NCI-H187 treated with DMSO at 0.1 percent for 48 hours (cell line): ENCODE results near the gene RUNX1.

Experiments
- DNase-seq: peaks from one replicate; lab custom pipeline; 2025; lab: John Stamatoyannopoulos, UW

The RUNX1 gene

GRCh38 chr21:34923626-34924025 is 125.5 kb downstream of the RUNX1 start:
- DNase-seq, result no peak

DNA sequence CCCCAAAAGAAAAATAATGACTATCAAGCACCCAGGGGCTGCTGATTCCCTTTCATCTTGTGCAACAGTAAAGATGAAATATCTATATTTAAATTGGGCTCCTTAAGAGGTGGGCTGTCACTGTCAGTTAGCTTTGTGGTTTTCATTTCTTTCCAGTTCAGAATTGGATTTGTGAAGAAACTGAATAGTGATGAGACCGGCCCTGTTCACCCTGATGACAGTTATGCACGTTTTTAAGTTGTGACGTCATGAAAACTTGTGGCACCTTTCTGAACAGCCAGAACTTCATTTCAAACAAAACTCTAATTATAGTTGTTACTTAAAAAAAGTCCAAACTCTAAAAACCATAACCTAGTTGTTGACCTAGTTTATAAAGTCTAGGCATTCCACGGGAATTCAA is 125.9 kb downstream of the RUNX1 start:
- DNase-seq, result no peak

DNA sequence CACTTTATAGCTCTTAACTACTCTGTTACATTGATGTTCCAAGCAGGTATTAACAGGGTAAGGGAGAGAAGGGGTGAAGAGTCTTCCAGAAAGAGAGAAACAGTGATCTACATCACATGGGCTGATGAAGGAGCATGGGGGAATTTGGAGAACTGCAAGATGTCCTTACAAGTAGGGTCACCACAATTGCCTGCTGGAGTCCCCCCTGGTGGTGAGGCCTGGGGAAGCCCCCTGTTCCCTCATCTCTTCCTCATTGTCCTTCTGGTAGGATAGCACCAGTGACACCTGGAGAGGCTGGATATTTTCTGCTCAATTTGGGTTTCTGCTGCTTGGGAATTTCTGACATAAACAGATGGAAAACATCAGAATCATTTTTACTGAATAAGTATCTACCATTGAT is 126.6 kb downstream of the RUNX1 start:
- DNase-seq, result no peak

GRCh38 chr21:34921151-34921550 is 128.0 kb downstream of the RUNX1 start:
- no peak for DNase-seq

- no peak for DNase-seq
Measured at GRCh38 chr21:34919406-34919805, 129.7 kb downstream of the RUNX1 start.

DNA sequence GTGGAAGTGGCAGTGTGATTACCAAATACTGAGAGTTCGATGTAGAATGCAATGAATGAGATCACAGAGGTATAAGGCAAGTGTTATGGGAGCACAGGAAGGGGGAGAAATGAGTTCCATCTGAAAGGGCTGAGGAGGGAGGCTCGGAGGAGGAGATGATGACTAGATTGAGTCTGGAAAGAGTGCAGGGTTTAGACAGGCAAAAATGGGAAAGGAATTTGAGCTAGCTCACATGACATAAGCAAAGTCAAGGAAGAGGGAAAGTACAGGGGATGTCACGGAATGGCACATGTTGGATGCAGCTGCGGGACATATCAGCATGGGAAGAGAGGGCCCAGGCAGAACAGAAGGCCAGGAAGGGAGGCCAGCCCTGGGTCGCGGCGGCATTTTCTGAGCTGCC is 132.7 kb downstream of the RUNX1 start:
- no peak for DNase-seq

GRCh38 chr21:34915364-34915841 is 133.7 kb downstream of the RUNX1 start:
- DNase-seq, result no peak

DNA sequence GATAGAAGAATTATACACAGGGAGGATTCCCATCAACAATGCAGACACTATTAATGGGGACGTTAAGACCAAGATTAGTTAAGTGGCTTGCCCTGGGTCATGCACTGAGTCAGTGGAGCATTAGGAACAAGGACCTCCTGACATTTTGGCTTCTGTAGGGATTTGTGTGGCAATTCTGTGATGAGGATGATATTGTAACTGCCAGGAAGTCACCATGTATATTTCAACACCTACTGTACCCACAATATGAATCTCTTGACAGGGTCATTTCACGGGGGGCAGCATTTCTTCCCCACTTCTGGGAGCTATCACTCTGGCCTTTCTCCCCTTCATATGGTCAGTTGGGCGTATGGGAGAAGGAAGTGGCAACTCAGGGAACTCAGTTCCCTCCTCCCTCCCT is 134.9 kb downstream of the RUNX1 start:
- no peak for DNase-seq

- DNase-seq, result no peak
Measured at GRCh38 chr21:34913811-34914210, 135.3 kb downstream of the RUNX1 start.

DNA sequence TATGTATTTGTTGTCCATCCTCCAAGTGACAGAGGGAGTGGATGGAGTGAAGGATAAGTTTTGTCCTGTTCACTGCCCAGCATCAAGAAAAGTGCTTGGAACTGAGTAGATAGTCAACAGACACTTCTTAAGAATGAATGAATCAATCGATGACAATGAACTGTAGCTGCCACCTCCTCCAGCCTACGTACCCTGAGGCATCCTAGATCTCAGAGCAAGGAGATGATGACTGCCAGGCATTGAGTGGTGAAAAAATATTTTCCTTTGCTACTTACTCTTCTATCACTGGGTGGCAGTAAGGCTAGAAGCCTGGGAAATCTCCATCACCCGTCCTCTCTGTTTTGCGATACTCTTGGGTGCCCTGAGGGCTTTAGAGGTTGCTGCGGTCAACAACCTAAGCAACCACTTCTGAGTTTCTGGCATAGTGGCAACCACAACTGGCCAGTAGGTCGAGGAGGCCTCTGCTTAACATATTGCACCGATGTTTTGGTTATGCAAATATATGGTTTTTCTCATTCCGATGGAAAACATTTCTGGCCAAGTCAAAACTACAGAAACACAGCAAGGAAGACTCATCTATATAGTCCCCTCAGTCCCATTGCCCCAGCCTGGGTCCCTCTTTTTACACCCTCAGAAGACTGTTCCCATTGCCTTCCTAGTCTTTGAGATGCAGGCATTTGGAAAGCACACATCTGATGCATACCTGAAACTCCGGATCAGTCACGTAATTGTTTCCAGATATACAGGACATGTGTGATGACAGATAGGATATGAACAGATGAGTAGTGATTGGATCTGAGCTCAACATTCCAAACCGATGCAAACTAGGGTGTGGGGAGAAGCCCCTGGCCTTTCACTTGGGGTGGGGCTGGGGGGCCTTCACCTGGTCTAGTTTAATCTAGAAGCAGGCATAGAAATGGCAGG is 136.8 kb downstream of the RUNX1 start:
- no peak for DNase-seq

DNA sequence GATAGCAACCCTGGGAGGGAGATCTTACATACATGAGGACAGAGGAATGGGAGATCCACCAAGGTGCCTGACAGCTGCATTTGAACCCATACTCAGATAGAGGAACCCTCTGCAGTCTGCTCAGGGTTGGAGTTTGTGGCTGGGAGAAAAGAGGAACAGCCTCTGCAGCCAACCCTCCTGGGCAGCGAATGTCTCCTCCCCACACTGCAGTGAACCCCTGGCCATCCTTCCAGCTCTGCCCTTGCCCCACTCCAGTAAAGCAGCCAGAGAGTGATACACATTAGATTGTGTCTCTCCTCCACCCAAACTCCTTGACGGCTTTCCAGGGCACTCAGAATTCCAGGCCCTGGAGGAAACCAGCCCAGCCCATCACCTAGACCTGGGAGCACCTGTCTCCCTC is 137.7 kb downstream of the RUNX1 start:
- no peak for DNase-seq

DNA sequence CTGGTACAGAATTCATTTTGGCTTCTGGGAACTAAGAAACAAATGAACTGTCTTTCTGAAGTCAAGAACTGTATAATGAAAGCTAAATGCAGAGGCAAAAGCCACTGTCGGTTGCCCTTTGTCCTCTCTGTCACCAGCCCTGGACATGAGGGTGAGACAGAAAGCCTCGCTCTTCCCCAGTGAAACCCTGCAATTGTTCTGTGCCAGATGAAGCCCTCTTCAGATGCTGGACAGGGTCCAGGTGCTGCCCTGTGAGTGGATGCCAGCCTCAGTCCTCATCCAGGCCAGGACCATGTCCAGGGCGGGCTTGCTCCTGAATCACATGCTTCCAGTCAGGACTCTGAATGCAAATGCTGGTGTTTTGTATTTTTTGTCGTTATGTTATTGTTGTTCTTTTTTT is 138.7 kb downstream of the RUNX1 start:
- no peak for DNase-seq

DNA sequence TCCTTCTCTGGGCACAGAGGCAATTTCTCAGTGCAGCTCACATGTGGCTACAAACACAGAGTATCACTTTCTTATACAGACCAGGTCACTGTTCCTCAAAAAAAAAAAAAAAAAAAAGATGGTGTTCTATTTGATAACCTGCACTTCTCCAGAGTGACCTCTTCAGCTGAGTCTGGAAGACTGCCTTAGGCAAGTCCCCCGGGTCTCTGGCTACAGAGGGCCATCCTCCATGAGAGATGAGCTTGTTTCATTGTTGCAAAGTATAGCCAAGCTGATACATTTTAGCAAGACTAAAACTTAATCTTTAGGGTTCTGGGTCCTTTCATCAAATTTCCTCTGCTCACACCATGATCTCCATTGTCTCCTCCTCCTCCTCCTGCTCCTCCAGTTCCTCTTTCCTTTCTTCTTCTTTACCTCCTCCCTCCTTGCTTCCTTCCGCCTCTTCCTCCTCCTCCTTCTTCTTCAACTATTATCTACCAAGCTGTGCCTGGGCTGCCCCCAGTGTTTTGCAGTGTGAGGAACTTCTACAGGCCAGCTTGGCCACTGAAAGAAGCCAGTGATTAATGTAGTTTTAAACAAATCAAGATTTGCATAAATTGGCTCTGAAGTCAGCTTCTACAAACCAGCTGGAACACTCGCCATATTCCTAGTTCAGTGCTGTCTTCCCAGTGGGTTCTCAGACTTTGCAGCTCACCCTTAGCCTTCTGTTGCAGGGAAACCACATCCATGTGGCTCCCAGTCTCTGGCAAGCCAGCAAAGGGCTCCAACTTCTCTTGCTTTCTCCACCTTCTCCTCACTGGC is 139.4 kb downstream of the RUNX1 start:
- DNase-seq, result no peak

GRCh38 chr21:34908419-34909055 is 140.6 kb downstream of the RUNX1 start:
- DNase-seq, result no peak

GRCh38 chr21:34907461-34908418 is 141.4 kb downstream of the RUNX1 start:
- DNase-seq, result no peak

- no peak for DNase-seq
Measured at GRCh38 chr21:34906401-34906800, 142.7 kb downstream of the RUNX1 start.

DNA sequence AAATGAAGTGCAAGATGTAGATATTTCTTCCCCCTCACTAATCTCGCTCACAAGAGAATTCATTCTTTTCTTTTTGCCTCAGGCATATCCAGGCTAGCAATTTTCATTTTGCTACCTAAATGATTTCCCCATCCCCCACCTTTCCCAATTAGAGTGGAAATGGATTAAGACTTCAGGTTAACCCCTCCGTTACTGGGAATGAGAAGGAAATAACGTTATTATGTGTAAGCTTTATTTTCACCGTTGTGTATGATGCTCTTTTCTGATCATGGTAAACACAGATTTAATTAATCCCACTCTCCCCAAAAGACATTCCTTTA is 143.9 kb downstream of the RUNX1 start:
- DNase-seq, result no peak

- no peak for DNase-seq
Measured at GRCh38 chr21:34904526-34905217, 144.4 kb downstream of the RUNX1 start.

- peak; percentile 81 for DNase-seq
Measured at GRCh38 chr21:34900376-34900775, 148.7 kb downstream of the RUNX1 start.

DNA sequence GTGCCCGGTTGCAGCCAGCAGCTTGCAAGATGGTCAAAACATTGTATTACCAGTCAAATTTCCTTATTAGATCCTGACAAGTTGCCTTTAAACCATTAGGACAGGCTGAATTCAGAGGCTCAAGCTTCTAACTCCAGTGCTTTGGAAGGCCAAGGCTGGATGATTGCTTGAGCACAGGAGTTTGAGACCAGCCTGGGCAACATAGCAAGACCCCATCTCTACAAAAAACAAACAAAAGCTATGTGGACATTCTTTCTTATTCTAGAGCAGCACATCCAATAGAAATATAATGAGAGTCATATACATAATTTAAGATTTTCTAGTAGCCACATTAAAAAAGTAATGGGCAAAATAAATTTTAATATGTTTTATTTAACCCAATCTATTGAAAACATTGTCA is 149.3 kb downstream of the RUNX1 start:
- no peak for DNase-seq

GRCh38 chr21:34899302-34899701 is 149.8 kb downstream of the RUNX1 start:
- no peak for DNase-seq
